Activated T-cell treated with anti-CD3 and anti-CD28 coated beads for 48 hours (primary cell): ENCODE results near the gene FAM53B.

Experiments
- DNase-seq: peaks from one replicate; pipeline ENCODE4 v3.0.0-alpha.2; 2020; ENCODE audit warnings: low read depth

The FAM53B gene

DNA sequence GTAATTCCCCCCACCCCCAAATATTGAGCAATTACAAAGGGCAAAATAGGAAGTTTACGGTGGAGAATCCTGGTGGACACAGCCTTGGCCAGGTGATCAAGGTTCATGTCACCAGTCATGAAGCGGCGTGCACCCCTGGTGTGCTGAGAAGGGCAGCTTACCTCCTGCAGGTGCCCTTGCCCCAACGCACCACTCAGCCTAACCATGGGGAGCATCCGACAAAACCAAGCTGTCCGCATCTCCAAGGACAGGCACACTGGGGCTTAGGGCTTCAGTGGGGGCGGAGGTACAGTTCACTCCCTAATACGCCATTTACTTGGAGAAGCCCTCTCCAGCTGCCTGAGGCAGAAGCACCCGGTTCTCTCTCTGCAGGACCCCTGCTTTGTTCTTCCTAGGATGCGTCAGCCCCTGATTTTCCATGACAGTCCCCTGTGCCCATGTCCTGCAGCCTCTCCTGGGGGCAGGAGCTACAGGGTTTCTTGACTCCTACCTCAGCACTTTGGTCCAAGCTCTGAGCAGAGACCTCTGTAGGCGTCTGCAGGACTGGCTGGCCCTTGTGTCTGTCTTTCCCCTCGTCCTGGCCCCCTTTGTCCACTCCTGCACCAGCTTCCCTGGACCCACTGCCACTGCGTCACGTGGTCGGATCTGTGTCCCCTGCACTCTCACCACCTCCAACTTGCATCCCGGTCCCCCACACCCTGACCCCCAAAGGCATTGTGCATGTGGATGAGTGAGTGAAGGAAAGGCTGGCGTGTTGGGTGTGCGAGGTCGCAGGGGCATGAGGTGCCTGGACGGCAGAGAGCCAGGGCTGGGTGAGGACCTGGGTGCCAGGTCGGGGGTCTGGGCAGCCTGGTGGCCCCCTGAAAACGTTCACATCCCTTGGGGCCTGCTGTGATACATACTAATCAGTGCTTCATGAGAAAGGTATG lies 168.8 kb downstream of the FAM53B start:
- DNase-seq = no peak

DNA sequence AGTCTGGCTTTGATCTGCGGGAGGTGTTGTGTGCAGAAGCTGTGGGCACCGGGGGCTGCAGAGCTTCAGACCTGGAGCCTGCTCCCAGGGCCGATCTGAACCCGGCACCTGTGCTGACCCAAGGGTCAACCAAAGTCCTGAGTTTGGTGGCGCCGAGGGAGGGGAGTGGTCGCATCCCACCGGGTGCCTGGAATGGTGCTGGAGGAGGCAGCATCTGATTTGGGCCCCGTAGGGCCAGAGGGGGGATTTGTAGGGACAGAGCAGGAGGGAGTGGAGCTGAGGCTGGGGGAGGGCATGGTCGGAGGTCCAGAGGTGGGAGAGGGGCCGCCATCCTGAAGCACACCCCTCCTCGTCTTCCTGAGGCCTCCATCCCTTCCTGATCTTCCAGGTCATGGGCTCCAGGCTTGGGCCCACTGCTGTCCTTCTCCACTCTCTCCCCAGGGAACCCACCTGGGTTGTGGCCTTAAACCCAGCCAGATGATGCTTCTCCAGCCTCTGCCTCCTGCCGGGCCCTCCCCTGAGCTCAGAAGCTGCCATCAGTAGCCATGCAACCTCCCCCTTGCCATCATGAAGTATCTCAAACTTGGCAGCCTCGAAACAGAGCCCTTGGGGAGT lies 169.6 kb downstream of the FAM53B start:
- DNase-seq = no peak

DNA sequence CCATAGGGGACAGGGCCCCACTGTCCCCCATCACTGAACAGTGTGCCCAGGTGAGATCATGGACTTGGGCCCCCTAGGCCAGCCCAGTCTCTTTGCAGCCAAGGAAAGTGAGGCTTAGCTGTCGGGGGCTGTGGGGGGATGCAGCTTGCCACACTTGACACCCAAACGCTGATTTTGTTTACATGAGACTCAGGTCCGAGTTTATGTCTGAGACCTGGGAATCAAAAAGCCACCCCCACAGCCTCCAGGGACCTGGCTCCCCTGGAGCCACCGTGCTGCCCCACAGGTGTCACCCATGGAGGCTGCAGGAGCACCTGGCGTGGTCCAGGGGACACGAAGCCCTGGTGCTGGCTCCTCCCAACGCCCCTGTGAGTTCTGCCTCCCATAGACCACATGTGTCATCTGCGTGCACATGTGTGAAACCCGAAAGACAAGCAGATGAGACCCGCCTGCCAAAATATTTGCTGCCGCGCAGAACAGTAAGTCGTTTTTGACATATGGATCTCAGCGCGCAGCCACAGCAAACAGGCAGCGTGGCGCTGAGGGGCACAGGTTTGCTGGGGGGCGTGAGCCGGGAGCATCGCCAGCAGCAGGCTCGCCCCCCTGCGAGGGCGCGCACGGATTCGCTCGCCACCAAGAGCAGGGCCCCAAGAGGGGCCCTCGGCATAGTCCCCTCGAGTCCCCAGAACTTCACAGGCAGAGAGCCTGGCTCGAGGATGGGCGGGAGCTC lies 170.3 kb downstream of the FAM53B start:
- no peak for DNase-seq

DNA sequence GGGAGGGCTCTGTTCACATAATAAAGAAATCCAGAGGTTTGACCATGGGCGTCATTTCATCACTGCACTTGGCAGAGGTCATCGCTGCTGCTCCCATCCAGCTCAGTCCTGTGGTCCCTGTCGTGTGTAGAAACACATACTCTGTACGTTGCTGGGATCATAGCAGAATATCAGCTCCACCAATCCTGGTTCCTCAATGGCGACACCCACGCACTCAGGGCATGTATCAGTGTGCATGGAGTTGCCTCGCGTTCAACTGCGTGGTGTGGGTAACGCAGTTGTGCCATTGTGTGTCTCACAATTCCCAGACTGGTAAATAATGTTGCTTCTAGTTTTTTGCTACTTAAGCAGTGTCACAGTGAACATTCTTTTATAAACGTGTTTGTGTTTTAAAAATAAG lies 171.4 kb downstream of the FAM53B start:
- no peak for DNase-seq

DNA sequence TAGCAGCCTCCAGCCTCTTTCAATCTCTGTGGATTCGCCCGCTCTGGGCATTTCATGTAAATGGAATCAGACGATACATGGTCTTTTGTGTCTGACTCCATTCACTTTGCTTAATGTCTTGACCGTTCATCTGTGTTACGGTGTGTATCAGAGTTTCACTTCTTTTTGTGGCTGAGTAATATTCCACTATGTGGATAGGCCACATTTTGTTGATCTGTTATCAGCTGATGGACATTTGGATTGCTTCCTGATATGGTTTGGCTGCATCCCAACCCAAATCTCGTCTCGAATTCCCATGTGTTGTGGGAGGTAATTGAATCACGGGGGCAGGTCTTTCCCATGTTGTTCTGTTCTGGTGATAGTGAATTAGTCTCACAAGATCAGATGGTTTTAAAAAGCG lies 173.5 kb downstream of the FAM53B start:
- no peak for DNase-seq

DNA sequence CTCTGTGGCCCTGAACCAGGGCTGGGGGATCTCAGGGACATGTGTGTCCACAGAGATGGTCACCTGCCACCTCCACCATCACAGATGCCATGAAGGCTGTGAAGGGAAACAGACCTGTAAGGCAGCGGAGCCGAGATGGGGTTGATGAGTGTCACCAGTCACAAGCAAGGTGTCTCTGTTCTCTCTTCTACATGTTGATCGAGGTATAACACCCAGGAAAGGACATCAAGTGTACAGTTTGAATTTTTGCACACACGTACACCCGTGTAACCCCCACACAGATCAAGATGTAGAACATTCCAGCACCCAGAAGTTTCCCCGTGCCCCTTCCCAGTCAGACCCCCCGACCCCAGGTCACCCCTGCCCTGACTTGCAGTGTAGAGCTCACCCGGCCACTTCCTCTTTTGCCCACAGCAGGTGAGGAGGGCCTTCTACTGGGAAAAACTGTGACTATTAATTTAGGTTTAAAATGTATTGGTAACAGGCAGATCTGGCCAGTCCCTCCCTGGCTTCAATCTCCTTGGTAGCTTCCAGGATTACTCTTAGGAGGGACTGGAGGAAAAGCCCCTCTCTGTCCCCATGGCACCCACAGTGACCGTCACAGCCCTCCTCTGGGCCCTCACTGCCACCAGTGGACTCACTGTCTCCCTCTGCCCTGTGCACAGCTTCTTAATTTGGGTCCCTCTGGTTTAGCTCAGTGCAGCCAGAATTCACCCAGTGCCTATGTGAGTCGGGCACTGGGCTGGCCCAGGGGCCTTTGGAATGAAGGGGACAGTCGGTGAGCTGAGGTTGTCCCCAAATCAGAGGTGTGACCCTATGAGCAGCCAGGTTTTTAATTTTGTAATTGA lies 174.3 kb downstream of the FAM53B start:
- DNase-seq = no peak
